WTC11 (cell line): Measurements from ENCODE around the gene KLHDC1. TPM values are rescaled to one million over a fixed set of nuclear protein-coding genes. Genes with fewer than 3 reads are reported as not detected.
A peak's percentile ranks its signal among the peaks of the same experiment; 100 is the strongest.

Source experiments
- ESRRA ChIP-seq: sonication (generic); formaldehyde crosslinking; IDR thresholded peaks from 2 replicates; pipeline ENCODE4 v1.8.1; 2022; ENCODE audit warnings: mild to moderate bottlenecking, missing genetic modification reagents, borderline replicate concordance
- FOXP1 ChIP-seq: sonication (generic); formaldehyde crosslinking; IDR thresholded peaks from 2 replicates; pipeline ENCODE4 v1.8.0; 2022; ENCODE audit warnings: missing genetic modification reagents, mild to moderate bottlenecking, moderate library complexity, borderline replicate concordance
- GABPB1 ChIP-seq: sonication (generic); formaldehyde crosslinking; IDR thresholded peaks from 2 replicates; pipeline ENCODE4 v1.8.1; 2023; ENCODE audit warnings: mild to moderate bottlenecking, missing genetic modification reagents
- GTF2I ChIP-seq: fragments of 250-450 bp; sonication (Bioruptor Pico); conservative IDR thresholded peaks from 2 replicates; pipeline ENCODE4 v1.4.0; 2021; ENCODE audit warnings: mild to moderate bottlenecking
- KAT7 ChIP-seq: sonication (generic); formaldehyde crosslinking; IDR thresholded peaks from 2 replicates; pipeline ENCODE4 v1.8.1; 2023; ENCODE audit warnings: missing genetic modification reagents, mild to moderate bottlenecking, borderline replicate concordance
- NFYB ChIP-seq: sonication (generic); formaldehyde crosslinking; conservative IDR thresholded peaks from 2 replicates; pipeline ENCODE4 v1.8.0; 2022; ENCODE audit warnings: low read depth, missing genetic modification reagents
- NR3C1 ChIP-seq: sonication (generic); formaldehyde crosslinking; conservative IDR thresholded peaks from 2 replicates; pipeline ENCODE4 v1.8.1; 2023; ENCODE audit warnings: low read depth, mild to moderate bottlenecking, missing genetic modification reagents
- RORB ChIP-seq: fragments of 250-450 bp; sonication (Bioruptor Pico); IDR thresholded peaks from 2 replicates; pipeline ENCODE4 v1.9.0; 2021; ENCODE audit warnings: mild to moderate bottlenecking
- SMAD4 ChIP-seq: sonication (generic); formaldehyde crosslinking; IDR thresholded peaks from 2 replicates; pipeline ENCODE4 v1.8.0; 2022; ENCODE audit warnings: mild to moderate bottlenecking, missing genetic modification reagents
- TP53 ChIP-seq: sonication (generic); formaldehyde crosslinking; IDR thresholded peaks from 2 replicates; pipeline ENCODE4 v1.8.1; 2023; ENCODE audit warnings: mild to moderate bottlenecking, missing genetic modification reagents
- ZNF232 ChIP-seq: sonication (generic); formaldehyde crosslinking; IDR thresholded peaks from 2 replicates; pipeline ENCODE4 v1.8.0; 2022; ENCODE audit warnings: mild to moderate bottlenecking, missing genetic modification reagents
- ZNF317 ChIP-seq: sonication (generic); formaldehyde crosslinking; IDR thresholded peaks from 2 replicates; pipeline ENCODE4 v1.8.1; 2023; ENCODE audit warnings: low read depth, mild to moderate bottlenecking, moderate library complexity, missing genetic modification reagents, borderline replicate concordance
- ZNF416 ChIP-seq: fragments of 250-450 bp; sonication (Bioruptor Pico); IDR thresholded peaks from 2 replicates; pipeline ENCODE4 v1.9.0; 2021; ENCODE audit warnings: mild to moderate bottlenecking, inconsistent platforms
- ZNF671 ChIP-seq: fragments of 250-450 bp; sonication (Bioruptor Pico); IDR thresholded peaks from 2 replicates; pipeline ENCODE4 v1.8.0; 2021; ENCODE audit warnings: mild to moderate bottlenecking
- total RNA-seq: library from RNA; stranded (reverse); gene quantifications from 3 replicates; pipeline ENCODE4 v1.2.3, GENCODE V29; 2021
- TF ChIP-seq, protein P1 (sequence below): sonication (generic); formaldehyde crosslinking; IDR thresholded peaks from 2 replicates; pipeline ENCODE4 v1.8.0; 2023; ENCODE audit warnings: mild to moderate bottlenecking, missing genetic modification reagents
- TF ChIP-seq, protein P2 (sequence below): sonication (generic); formaldehyde crosslinking; IDR thresholded peaks from 2 replicates; pipeline ENCODE4 v1.8.0; 2022; ENCODE audit warnings: mild to moderate bottlenecking, missing genetic modification reagents
- TF ChIP-seq, protein P3 (sequence below): fragments of 250-450 bp; sonication (Bioruptor Pico); IDR thresholded peaks from 2 replicates; pipeline ENCODE4 v1.9.0; 2021; ENCODE audit warnings: mild to moderate bottlenecking, borderline replicate concordance
- TF ChIP-seq, protein P4 (sequence below): fragments of 250-450 bp; sonication (Bioruptor Pico); IDR thresholded peaks from 2 replicates; pipeline ENCODE4 v1.9.0; 2021; ENCODE audit warnings: mild to moderate bottlenecking
- TF ChIP-seq, protein P5 (sequence below): sonication (generic); formaldehyde crosslinking; IDR thresholded peaks from 2 replicates; pipeline ENCODE4 v1.8.0; 2022; ENCODE audit warnings: missing genetic modification reagents
- TF ChIP-seq, protein P6 (sequence below): sonication (generic); formaldehyde crosslinking; IDR thresholded peaks from 2 replicates; pipeline ENCODE4 v1.8.1; 2023; ENCODE audit warnings: mild to moderate bottlenecking, moderate library complexity, missing genetic modification reagents
- TF ChIP-seq, protein P7 (sequence below): sonication (generic); formaldehyde crosslinking; IDR thresholded peaks from 2 replicates; pipeline ENCODE4 v1.8.1; 2023; ENCODE audit warnings: mild to moderate bottlenecking, missing genetic modification reagents, moderate library complexity

KLHDC1 gene
- total RNA-seq, 1 experiment from 2014 or later = not detected

DNA sequence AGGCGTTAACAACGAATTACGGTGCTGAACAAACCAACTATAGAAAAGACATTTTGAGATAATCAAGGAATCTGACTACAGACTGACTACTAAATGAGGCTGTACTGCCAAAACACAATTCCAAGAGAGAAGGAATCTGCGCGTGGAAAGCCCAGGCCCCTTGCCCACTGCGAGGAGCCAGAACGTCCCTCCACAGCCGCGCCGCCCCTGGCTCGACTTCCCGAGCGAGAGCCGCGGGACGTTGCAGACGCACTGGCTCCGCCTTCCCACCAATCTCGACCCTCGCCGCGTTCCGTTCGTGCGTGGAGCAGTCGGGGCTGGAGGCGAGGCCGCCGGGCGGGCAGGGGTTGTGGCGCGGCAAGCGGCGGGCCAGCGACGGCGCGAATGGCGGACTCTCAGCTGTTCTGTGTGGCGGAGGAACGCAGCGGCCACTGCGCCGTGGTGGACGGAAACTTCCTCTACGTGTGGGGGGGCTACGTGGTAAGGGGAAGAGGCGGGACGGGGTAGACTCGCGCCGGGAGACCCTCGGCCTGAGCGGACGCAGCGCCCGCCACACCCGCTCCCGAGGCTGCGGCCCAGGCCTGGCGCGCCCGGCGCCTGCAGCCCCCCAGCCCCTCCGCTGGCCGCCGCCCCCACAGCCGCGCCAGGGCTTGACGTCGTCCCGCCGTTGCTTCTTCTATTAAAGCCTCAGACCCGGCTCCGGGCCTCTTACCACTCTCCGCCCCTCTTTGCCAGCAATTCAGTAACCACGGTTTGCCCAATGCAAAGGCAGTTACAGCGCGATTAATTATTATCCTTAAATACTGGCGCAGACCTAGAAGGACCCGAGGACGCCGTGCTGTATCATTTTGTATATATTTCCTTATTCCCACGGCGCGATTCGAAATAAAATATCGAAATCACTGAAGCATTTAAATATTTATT is at the start of gene KLHDC1 (continued):
- TF ChIP-seq ZNF671 (no peak), ZNF416 (CRISPR knock-in tag) (no peak), SMAD4 (no peak), ESRRA (CRISPR knock-in tag) (peak; percentile 55; the same call in 1 of the 2 replicates), ZNF317 (no peak), ZNF232 (CRISPR knock-in tag) (no peak), KAT7 (peak; percentile 53; the same call in 1 of the 2 replicates), GABPB1 (CRISPR knock-in tag) (peak; percentile 54; the same call in 1 of the 2 replicates), GTF2I (CRISPR knock-in tag) (no peak), RORB (no peak), TP53 (CRISPR knock-in tag) (peak; percentile 50; the same call in 1 of the 2 replicates), NR3C1 (CRISPR knock-in tag) (no peak), NFYB (CRISPR knock-in tag) (no peak), FOXP1 (CRISPR knock-in tag) (peak; percentile 68; the same call in 1 of the 2 replicates)
- TF ChIP-seq, protein P1, sequence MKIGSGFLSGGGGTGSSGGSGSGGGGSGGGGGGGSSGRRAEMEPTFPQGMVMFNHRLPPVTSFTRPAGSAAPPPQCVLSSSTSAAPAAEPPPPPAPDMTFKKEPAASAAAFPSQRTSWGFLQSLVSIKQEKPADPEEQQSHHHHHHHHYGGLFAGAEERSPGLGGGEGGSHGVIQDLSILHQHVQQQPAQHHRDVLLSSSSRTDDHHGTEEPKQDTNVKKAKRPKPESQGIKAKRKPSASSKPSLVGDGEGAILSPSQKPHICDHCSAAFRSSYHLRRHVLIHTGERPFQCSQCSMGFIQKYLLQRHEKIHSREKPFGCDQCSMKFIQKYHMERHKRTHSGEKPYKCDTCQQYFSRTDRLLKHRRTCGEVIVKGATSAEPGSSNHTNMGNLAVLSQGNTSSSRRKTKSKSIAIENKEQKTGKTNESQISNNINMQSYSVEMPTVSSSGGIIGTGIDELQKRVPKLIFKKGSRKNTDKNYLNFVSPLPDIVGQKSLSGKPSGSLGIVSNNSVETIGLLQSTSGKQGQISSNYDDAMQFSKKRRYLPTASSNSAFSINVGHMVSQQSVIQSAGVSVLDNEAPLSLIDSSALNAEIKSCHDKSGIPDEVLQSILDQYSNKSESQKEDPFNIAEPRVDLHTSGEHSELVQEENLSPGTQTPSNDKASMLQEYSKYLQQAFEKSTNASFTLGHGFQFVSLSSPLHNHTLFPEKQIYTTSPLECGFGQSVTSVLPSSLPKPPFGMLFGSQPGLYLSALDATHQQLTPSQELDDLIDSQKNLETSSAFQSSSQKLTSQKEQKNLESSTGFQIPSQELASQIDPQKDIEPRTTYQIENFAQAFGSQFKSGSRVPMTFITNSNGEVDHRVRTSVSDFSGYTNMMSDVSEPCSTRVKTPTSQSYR = no peak
- TF ChIP-seq, protein P2, sequence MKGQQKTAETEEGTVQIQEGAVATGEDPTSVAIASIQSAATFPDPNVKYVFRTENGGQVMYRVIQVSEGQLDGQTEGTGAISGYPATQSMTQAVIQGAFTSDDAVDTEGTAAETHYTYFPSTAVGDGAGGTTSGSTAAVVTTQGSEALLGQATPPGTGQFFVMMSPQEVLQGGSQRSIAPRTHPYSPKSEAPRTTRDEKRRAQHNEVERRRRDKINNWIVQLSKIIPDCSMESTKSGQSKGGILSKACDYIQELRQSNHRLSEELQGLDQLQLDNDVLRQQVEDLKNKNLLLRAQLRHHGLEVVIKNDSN (CRISPR knock-in tag) = no peak
- TF ChIP-seq, protein P3, sequence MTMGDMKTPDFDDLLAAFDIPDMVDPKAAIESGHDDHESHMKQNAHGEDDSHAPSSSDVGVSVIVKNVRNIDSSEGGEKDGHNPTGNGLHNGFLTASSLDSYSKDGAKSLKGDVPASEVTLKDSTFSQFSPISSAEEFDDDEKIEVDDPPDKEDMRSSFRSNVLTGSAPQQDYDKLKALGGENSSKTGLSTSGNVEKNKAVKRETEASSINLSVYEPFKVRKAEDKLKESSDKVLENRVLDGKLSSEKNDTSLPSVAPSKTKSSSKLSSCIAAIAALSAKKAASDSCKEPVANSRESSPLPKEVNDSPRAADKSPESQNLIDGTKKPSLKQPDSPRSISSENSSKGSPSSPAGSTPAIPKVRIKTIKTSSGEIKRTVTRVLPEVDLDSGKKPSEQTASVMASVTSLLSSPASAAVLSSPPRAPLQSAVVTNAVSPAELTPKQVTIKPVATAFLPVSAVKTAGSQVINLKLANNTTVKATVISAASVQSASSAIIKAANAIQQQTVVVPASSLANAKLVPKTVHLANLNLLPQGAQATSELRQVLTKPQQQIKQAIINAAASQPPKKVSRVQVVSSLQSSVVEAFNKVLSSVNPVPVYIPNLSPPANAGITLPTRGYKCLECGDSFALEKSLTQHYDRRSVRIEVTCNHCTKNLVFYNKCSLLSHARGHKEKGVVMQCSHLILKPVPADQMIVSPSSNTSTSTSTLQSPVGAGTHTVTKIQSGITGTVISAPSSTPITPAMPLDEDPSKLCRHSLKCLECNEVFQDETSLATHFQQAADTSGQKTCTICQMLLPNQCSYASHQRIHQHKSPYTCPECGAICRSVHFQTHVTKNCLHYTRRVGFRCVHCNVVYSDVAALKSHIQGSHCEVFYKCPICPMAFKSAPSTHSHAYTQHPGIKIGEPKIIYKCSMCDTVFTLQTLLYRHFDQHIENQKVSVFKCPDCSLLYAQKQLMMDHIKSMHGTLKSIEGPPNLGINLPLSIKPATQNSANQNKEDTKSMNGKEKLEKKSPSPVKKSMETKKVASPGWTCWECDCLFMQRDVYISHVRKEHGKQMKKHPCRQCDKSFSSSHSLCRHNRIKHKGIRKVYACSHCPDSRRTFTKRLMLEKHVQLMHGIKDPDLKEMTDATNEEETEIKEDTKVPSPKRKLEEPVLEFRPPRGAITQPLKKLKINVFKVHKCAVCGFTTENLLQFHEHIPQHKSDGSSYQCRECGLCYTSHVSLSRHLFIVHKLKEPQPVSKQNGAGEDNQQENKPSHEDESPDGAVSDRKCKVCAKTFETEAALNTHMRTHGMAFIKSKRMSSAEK (CRISPR knock-in tag) = no peak
- TF ChIP-seq, protein P4, sequence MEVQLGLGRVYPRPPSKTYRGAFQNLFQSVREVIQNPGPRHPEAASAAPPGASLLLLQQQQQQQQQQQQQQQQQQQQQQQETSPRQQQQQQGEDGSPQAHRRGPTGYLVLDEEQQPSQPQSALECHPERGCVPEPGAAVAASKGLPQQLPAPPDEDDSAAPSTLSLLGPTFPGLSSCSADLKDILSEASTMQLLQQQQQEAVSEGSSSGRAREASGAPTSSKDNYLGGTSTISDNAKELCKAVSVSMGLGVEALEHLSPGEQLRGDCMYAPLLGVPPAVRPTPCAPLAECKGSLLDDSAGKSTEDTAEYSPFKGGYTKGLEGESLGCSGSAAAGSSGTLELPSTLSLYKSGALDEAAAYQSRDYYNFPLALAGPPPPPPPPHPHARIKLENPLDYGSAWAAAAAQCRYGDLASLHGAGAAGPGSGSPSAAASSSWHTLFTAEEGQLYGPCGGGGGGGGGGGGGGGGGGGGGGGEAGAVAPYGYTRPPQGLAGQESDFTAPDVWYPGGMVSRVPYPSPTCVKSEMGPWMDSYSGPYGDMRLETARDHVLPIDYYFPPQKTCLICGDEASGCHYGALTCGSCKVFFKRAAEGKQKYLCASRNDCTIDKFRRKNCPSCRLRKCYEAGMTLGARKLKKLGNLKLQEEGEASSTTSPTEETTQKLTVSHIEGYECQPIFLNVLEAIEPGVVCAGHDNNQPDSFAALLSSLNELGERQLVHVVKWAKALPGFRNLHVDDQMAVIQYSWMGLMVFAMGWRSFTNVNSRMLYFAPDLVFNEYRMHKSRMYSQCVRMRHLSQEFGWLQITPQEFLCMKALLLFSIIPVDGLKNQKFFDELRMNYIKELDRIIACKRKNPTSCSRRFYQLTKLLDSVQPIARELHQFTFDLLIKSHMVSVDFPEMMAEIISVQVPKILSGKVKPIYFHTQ (CRISPR knock-in tag) = no peak
- TF ChIP-seq, protein P5, sequence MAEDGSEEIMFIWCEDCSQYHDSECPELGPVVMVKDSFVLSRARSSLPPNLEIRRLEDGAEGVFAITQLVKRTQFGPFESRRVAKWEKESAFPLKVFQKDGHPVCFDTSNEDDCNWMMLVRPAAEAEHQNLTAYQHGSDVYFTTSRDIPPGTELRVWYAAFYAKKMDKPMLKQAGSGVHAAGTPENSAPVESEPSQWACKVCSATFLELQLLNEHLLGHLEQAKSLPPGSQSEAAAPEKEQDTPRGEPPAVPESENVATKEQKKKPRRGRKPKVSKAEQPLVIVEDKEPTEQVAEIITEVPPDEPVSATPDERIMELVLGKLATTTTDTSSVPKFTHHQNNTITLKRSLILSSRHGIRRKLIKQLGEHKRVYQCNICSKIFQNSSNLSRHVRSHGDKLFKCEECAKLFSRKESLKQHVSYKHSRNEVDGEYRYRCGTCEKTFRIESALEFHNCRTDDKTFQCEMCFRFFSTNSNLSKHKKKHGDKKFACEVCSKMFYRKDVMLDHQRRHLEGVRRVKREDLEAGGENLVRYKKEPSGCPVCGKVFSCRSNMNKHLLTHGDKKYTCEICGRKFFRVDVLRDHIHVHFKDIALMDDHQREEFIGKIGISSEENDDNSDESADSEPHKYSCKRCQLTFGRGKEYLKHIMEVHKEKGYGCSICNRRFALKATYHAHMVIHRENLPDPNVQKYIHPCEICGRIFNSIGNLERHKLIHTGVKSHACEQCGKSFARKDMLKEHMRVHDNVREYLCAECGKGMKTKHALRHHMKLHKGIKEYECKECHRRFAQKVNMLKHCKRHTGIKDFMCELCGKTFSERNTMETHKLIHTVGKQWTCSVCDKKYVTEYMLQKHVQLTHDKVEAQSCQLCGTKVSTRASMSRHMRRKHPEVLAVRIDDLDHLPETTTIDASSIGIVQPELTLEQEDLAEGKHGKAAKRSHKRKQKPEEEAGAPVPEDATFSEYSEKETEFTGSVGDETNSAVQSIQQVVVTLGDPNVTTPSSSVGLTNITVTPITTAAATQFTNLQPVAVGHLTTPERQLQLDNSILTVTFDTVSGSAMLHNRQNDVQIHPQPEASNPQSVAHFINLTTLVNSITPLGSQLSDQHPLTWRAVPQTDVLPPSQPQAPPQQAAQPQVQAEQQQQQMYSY (CRISPR knock-in tag) = no peak
- TF ChIP-seq, protein P6, sequence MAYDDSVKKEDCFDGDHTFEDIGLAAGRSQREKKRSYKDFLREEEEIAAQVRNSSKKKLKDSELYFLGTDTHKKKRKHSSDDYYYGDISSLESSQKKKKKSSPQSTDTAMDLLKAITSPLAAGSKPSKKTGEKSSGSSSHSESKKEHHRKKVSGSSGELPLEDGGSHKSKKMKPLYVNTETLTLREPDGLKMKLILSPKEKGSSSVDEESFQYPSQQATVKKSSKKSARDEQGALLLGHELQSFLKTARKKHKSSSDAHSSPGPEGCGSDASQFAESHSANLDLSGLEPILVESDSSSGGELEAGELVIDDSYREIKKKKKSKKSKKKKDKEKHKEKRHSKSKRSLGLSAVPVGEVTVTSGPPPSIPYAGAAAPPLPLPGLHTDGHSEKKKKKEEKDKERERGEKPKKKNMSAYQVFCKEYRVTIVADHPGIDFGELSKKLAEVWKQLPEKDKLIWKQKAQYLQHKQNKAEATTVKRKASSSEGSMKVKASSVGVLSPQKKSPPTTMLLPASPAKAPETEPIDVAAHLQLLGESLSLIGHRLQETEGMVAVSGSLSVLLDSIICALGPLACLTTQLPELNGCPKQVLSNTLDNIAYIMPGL = peak; percentile 76; the same call in 1 of the 2 replicates
- TF ChIP-seq, protein P7, sequence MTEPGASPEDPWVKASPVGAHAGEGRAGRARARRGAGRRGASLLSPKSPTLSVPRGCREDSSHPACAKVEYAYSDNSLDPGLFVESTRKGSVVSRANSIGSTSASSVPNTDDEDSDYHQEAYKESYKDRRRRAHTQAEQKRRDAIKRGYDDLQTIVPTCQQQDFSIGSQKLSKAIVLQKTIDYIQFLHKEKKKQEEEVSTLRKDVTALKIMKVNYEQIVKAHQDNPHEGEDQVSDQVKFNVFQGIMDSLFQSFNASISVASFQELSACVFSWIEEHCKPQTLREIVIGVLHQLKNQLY = no peak
